ENCODE measurements around the gene FOXD4L1.
"Not testable (repeated sequence)": the region's sequence is repeated elsewhere in the genome, so short reads cannot be mapped to it uniquely, and the experiment has no call there.

DNA sequence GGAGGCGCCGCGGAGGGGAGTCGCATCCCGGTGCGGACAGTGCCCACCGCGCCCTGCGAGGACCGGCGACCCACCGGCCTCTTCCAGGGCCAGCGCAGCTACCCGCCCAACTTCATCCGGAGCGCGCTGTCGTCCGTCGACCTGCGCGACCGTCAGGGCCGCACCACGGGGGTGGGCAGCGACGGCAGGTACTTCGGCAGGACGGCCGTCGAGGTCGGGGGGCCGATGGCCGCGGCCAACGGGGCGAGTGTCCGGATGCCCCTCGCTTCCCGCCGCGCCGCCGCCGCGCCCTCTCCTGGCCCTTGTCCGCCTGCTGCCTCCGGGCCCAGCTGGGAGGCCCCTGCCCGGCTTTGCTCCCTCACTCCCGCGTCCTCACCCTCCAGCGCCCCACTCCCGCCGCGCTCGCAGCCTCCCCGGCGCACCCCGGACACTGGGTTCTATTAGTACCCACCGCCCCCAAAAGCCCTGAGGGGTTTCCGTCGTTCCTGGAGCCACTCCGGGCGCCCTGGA, 43.6 kb downstream of the FOXD4L1 start:
- TF ChIP-seq, protein P1, sequence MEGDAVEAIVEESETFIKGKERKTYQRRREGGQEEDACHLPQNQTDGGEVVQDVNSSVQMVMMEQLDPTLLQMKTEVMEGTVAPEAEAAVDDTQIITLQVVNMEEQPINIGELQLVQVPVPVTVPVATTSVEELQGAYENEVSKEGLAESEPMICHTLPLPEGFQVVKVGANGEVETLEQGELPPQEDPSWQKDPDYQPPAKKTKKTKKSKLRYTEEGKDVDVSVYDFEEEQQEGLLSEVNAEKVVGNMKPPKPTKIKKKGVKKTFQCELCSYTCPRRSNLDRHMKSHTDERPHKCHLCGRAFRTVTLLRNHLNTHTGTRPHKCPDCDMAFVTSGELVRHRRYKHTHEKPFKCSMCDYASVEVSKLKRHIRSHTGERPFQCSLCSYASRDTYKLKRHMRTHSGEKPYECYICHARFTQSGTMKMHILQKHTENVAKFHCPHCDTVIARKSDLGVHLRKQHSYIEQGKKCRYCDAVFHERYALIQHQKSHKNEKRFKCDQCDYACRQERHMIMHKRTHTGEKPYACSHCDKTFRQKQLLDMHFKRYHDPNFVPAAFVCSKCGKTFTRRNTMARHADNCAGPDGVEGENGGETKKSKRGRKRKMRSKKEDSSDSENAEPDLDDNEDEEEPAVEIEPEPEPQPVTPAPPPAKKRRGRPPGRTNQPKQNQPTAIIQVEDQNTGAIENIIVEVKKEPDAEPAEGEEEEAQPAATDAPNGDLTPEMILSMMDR (IDR thresholded peaks at IDR 0.05) = not testable (repeated sequence)
- TF ChIP-seq POLR2A (IDR thresholded peaks at IDR 0.05) = not testable (repeated sequence)
